ENCODE data around the gene VAT1L.

DNA sequence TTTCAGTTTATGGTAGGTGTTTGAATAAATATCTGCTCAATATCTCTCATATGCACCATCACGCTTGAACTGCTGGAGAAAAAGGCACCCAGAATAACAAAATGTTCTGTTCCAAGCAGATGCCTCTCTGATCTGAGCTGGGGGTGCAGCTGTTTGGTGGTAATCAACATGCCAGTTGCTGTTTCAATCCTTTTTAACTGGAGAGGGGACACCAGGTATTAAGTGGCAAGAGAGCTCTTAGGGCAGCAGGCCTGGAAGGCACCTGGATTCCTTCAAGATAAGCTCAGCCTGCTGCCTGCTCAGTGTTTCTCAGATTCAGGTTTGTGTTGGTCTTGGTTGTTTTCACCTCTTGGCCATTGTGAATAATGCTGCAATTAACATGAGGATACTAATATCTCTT, 27.2 kb upstream of the VAT1L start:
- TF ChIP-seq POLR2A (IDR thresholded peaks at IDR 0.05; ENCODE audit: low read length) = no peak
- TF ChIP-seq GATA1 (IDR thresholded peaks at IDR 0.05; ENCODE audit: low read depth, low read length) = no peak
